Esophagus squamous epithelium (tissue), 4 donors: ENCODE data around the gene GNA12.
"Not testable (repeated sequence)": the region's sequence is repeated elsewhere in the genome, so short reads cannot be mapped to it uniquely, and the experiment has no call there.

Source experiments
- POLR2A ChIP-seq, 4 donors: fragments of 450-650 bp; IDR thresholded peaks; one replicate each; pipeline ENCODE4 v1.6.1; 2017; ENCODE audit warnings: antibody characterized with exemption in 4 of 4, mild to moderate bottlenecking in 4 of 4, moderate library complexity in 3 of 4
- TF ChIP-seq, protein P1 (sequence below), 6 experiments: fragments of 450-650 bp in 4 of 6; fragments of 200-600 bp in 2 of 6; sonication (generic) in 2 of 6; IDR thresholded peaks; one replicate each; pipeline ENCODE4 v1.5.1; 2016 to 2019; ENCODE audit warnings: antibody characterized with exemption in 6 of 6, mild to moderate bottlenecking in 4 of 6, moderate library complexity in 4 of 6

DNA sequence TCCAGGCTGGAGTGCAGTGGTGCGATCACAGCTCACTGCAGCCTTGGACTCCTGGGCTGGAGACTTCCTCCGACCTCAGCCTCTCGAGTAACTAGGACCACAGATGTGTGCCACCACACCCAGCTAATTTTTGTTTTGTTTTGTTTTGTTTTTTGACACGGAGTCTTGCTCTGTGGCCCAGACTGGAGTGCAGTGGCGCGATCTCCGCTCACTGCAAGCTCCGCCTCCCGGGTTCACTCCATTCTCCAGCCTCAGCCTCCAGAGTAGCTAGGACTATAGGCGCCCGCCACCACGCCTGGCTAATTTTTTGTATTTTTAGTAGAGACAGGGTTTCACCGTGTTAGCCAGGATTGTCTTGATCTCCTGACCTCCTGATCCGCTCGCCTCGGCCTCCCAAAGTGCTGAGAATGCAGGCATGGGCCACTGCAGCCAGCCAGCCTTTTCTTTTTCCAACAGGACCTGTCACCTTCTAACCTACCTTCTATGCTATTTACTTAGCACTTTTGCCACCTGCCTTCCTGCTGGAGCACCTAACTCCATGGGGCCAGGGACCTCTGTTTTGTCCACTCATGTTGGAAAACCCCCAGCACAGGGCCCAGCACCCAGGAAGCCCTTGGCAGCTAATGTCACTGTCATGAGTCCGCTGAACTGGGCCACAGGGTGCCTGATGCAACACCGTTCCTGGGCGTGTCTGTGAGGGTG, 150.5 kb downstream of the GNA12 start:
- TF ChIP-seq, protein P1, sequence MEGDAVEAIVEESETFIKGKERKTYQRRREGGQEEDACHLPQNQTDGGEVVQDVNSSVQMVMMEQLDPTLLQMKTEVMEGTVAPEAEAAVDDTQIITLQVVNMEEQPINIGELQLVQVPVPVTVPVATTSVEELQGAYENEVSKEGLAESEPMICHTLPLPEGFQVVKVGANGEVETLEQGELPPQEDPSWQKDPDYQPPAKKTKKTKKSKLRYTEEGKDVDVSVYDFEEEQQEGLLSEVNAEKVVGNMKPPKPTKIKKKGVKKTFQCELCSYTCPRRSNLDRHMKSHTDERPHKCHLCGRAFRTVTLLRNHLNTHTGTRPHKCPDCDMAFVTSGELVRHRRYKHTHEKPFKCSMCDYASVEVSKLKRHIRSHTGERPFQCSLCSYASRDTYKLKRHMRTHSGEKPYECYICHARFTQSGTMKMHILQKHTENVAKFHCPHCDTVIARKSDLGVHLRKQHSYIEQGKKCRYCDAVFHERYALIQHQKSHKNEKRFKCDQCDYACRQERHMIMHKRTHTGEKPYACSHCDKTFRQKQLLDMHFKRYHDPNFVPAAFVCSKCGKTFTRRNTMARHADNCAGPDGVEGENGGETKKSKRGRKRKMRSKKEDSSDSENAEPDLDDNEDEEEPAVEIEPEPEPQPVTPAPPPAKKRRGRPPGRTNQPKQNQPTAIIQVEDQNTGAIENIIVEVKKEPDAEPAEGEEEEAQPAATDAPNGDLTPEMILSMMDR (IDR thresholded peaks at IDR 0.05), result not testable (repeated sequence)
- TF ChIP-seq POLR2A (IDR thresholded peaks at IDR 0.05), result not testable (repeated sequence)
